ENCODE results near the gene ZCWPW1.

- TF ChIP-seq, protein P1, sequence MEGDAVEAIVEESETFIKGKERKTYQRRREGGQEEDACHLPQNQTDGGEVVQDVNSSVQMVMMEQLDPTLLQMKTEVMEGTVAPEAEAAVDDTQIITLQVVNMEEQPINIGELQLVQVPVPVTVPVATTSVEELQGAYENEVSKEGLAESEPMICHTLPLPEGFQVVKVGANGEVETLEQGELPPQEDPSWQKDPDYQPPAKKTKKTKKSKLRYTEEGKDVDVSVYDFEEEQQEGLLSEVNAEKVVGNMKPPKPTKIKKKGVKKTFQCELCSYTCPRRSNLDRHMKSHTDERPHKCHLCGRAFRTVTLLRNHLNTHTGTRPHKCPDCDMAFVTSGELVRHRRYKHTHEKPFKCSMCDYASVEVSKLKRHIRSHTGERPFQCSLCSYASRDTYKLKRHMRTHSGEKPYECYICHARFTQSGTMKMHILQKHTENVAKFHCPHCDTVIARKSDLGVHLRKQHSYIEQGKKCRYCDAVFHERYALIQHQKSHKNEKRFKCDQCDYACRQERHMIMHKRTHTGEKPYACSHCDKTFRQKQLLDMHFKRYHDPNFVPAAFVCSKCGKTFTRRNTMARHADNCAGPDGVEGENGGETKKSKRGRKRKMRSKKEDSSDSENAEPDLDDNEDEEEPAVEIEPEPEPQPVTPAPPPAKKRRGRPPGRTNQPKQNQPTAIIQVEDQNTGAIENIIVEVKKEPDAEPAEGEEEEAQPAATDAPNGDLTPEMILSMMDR (IDR thresholded peaks at IDR 0.05): peak; percentile 98
- TF ChIP-seq NFIC (IDR thresholded peaks at IDR 0.05; ENCODE audit: borderline replicate concordance) (no peak), RAD21 (IDR thresholded peaks at IDR 0.05; ENCODE audit: low read length) (peak; percentile 97), TEAD4 (IDR thresholded peaks at IDR 0.05; ENCODE audit: borderline replicate concordance, insufficient read depth) (no peak), TAF1 (IDR thresholded peaks at IDR 0.05; ENCODE audit: borderline replicate concordance, low read depth, low read length) (no peak), POLR2AphosphoS5 (IDR thresholded peaks at IDR 0.05; ENCODE audit: low read depth, low read length) (no peak), JUND (IDR thresholded peaks at IDR 0.05) (no peak), USF2 (IDR thresholded peaks at IDR 0.05; ENCODE audit: borderline replicate concordance, low read depth, low read length) (no peak), EP300 (IDR thresholded peaks at IDR 0.05; ENCODE audit: borderline replicate concordance in 1 of 2, low read depth in 1 of 2, low read length in 1 of 2) (no peak), MXI1 (IDR thresholded peaks at IDR 0.05; ENCODE audit: low read depth, low read length) (no peak)
- TF ChIP-seq, protein P2, sequence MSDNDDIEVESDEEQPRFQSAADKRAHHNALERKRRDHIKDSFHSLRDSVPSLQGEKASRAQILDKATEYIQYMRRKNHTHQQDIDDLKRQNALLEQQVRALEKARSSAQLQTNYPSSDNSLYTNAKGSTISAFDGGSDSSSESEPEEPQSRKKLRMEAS (IDR thresholded peaks at IDR 0.05; ENCODE audit: low read depth): no peak
Measured at GRCh38 chr7:100469227-100470044, 40.9 kb upstream of the ZCWPW1 start.

Measured in SK-N-SH (cell line).